AG09309 (cell line): ENCODE data around the gene ARRDC3.

Source experiments
- DNase-seq: peaks from one replicate; pipeline ENCODE4 v3.0.0-alpha.2; 2010; ENCODE audit warnings: low read depth
- H3K4me3 ChIP-seq: 2 replicates; pipeline ENCODE4 v1.5.1; 2011; ENCODE audit warnings: mild to moderate bottlenecking, low read depth, low read length, moderate library complexity; ENCODE audit not compliant: control insufficient read depth
- TF ChIP-seq, protein P1 (sequence below): IDR thresholded peaks from 2 replicates; pipeline ENCODE4 v1.5.1; 2011; ENCODE audit warnings: mild to moderate bottlenecking, low read depth, low read length, inconsistent platforms; ENCODE audit not compliant: insufficient read depth, control insufficient read depth; ENCODE audit errors: missing control alignments

Gene ARRDC3

DNA sequence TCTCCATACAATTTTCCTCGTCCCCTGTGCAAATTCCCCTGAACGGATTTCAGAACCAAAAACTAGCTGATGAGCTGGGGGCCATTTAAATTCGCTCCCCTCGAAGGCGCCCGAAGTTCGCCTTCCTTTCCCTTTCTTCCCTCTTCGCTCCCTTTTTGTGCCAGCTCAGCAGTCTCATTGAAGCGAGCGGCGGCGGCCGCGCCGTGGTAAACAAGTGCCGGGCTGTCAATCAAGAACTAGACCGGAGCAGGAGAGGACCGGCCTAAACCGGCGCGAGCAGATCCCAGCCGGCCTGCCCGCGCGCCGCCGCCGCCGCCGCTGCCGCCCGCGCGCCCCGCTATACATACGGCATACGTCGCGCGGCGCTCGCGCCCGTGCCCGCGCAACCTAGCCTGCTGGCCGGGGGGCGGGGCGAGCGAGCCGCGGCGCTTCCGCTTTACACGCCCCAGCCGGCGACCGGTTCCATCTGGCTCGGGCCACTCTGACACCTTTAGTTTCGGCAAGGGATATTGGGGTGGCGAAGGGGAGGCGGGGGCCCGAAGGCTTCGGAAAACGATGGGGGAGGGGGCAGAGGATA, 3.1 kb downstream of the ARRDC3 start:
- peak; percentile 49 for DNase-seq
- TF ChIP-seq, protein P1, sequence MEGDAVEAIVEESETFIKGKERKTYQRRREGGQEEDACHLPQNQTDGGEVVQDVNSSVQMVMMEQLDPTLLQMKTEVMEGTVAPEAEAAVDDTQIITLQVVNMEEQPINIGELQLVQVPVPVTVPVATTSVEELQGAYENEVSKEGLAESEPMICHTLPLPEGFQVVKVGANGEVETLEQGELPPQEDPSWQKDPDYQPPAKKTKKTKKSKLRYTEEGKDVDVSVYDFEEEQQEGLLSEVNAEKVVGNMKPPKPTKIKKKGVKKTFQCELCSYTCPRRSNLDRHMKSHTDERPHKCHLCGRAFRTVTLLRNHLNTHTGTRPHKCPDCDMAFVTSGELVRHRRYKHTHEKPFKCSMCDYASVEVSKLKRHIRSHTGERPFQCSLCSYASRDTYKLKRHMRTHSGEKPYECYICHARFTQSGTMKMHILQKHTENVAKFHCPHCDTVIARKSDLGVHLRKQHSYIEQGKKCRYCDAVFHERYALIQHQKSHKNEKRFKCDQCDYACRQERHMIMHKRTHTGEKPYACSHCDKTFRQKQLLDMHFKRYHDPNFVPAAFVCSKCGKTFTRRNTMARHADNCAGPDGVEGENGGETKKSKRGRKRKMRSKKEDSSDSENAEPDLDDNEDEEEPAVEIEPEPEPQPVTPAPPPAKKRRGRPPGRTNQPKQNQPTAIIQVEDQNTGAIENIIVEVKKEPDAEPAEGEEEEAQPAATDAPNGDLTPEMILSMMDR: no peak
- H3K4me3 ChIP-seq: peak overlapping the region; percentile 62

DNA sequence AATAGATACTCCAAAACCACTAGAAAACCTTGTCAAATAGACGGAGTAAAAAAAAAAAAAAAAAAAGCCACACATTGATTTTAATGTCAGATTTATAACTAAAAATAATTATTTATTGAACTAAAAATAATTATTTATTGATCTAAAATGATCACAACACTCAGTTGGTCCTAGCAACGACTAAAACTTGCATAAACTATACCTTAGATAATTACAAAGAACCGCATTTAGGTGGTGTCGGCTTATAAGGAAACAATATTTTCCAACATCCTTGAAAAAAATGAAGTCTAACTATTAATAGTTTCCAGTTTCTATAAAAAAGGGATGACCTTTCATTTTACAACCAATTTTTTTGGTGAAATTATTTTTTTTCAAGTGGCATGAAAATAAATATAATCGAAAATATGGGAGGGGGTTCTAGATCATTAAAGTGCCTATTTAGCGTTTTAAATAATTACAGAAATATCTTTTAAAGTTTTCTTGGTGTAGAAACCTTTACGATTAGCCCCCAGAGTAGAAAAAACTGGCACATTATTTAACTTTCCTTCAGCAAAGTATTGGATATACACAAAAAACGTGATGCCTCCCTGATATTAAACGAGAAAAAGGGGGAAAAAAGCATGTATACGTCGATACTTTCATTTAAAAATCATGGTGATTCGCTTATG, 3.7 kb downstream of the ARRDC3 start:
- H3K4me3 ChIP-seq: peak overlapping the region; percentile 59
- TF ChIP-seq, protein P1: no peak
- DNase-seq: no peak

DNA sequence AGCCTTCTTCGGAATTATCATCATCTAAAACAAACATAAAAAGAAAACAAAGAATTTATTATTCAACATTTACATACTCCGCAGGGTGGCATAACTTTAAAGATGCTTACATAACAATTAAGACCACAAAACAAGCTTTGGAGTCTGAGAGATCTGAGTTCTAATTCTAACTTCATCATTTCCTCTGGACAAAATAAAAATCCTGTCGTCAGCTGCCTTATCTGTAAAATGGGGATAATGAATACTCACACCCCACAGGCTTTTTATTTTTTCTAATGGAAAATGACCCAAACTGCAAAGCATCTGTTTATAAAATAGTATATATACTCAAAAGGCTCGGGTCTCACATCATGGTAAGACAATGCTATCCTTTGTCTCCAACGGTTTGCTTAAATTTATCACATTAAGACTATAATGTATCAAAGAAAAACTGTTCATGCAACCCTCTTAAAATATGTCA, 4.3 kb downstream of the ARRDC3 start:
- H3K4me3 ChIP-seq: peak overlapping the region; percentile 59
- no peak for DNase-seq
- TF ChIP-seq, protein P1: no peak

DNA sequence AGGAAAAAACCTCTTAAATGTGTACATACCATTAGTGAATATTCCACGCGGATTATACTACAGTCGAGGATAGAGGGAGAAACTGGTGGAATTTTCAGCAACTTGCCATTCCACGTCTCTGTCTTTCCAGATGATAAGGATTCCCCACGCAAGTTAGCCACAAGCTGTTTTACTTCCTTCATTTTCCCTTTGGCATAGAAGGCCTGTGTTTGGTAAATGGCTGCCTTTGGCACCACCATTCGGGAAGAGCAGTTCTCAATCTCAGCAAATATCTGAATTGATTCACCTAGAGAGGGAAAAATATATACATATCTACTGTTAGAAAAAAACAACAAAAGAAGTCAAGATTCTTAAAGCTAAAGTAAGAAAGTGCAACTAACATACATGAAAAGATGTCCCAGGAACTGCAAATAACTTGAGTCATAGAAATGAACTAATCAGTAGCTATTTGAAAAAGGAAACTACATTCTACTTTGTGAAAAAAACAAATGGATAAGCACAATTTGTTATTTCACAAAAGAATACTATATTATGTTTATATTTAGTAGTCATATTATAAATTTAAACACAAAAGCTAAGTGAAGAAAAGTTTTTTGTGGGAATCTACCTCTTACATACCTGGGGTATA, 8.1 kb downstream of the ARRDC3 start:
- H3K4me3 ChIP-seq: no peak overlapping the region
- DNase-seq: no peak
- TF ChIP-seq, protein P1: no peak

DNA sequence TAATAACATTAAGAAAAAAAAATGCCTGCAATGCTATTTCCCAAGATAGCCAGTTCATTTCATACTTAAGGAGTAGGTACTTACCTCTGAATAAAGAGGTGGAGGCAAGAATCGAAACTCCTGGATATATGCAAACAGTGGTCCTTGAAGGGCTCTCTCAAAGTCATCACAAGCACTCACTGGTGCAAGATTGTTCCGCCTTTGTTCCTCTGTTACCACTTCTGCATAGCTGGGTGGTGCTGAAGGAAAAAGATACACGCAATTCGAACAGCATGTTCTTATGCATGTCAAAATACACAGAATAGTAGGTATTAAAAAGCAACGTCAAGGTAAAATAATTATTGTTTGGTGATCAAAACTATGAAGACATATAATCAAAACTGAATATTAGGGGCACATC, 9.5 kb downstream of the ARRDC3 start:
- TF ChIP-seq, protein P1: no peak
- no peak overlapping the region for H3K4me3 ChIP-seq
- DNase-seq: no peak

DNA sequence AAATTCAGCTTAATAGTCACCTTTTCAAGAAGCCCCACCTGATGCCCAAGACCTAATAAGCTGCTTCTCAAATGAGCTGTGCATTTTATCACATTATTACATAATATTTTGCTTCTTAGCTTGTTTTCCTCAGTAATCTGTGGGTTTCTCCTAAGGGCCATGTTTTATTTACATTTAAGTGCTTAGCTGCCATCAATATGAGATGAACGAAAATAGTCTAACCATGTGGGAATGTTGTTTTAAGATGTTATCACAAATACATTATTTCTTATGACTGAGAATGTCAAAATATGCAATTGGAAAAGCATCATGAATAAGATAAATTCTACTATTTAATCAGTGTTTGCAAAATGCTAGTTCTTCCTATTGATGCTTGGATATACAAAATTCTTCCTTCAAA, 10.1 kb downstream of the ARRDC3 start:
- TF ChIP-seq, protein P1: no peak
- H3K4me3 ChIP-seq: no peak overlapping the region
- DNase-seq: no peak

DNA sequence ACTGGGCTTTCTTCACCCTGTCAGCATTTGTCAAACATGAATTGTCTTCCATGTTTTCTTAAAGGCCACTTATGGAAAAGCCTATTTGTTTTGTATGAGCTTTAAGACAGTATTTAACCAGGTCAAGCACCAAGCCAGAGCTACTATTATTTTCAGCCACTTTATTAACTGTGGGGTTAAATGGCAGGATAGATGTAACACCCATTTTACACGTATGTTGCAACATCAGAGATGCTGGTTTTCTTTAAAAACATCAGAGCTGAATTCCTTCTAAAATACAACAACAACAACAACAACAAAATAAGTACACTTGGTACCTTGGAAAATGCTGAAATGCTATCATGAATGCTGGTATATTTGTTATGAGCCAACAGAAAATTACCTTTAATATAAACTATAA, 13.6 kb downstream of the ARRDC3 start:
- H3K4me3 ChIP-seq: no peak overlapping the region
- no peak for DNase-seq
- TF ChIP-seq, protein P1: no peak
